Nephron progenitor cell (in vitro differentiated cells): ENCODE data around the gene DRGX.

Experiments used
- DNase-seq: peaks from one replicate; pipeline ENCODE4 v3.0.0; 2021
- H3K27ac Mint-ChIP-seq: 2 replicates; pipeline ENCODE4 v1.8.0; 2021; ENCODE audit warnings: mild to moderate bottlenecking, moderate library complexity, mixed read lengths
- H3K27me3 Mint-ChIP-seq: 2 replicates; pipeline ENCODE4 v1.8.0; 2021; ENCODE audit warnings: mild to moderate bottlenecking, low read depth, mixed read lengths; ENCODE audit not compliant: poor library complexity
- H3K36me3 Mint-ChIP-seq: 2 replicates; pipeline ENCODE4 v1.8.0; 2021; ENCODE audit warnings: low read depth, mixed read lengths
- H3K4me1 Mint-ChIP-seq: 2 replicates; pipeline ENCODE4 v1.8.0; 2021; ENCODE audit warnings: mixed read lengths
- H3K4me3 Mint-ChIP-seq: 2 replicates; pipeline ENCODE4 v1.8.0; 2021; ENCODE audit warnings: mild to moderate bottlenecking, moderate library complexity, mixed read lengths
- H3K9me3 Mint-ChIP-seq: 2 replicates; pipeline ENCODE4 v1.8.0; 2021; ENCODE audit warnings: mild to moderate bottlenecking, moderate library complexity, mixed read lengths
- TF ChIP-seq, protein P1 (sequence below): fragments of 200-600 bp; sonication (generic); IDR thresholded peaks from 2 replicates; pipeline ENCODE4 v1.5.0; 2021; ENCODE audit warnings: antibody characterized with exemption

The DRGX gene

DNA sequence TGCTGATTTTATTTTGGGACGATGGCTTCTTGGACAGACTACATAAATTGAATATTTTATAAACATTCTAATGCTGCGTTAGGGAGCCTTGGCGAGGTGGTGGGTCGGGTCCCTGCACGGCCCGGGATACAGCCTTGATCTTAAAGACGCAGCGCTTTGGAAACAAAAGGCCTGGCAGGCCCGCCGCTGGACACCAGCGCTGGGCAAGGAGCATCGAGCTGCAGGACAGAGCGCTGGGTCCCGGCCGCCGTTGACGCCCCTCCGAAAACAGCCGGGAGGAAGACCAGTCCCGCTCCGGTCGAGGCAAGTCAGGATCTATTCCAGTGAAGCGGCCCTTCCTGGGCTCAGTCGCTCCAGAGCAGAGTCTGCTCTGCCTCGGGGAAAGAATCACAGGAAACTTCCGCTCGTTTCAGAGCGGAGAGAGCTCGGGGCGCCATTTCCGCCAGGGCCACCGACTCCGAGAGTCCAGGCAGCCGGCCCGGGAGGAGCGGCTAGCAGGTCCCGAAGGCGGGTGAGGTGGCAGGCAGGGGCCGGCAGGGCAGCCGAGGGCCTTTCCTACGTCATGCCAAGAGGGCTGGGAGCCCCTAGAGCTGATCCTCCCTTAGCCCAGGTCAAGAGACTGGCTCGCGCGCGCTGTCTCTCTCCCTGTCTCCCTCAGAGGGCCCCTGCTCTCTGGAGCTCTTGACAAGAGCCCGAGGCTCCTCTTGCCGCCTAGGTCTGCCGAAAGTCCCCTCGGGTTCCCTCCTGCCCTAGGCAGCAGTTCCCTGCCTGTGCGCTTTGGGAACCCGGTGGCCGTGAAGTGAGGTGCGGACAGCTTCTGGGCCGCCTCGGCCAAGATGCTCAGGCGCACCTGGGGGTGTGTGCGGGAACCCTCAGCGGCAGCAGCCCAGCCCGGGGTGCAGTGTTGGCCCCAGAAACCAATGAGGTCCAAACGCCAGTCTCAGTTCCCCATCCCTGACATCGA, 1.4 kb upstream of the DRGX start:
- no peak overlapping the region for H3K27ac Mint-ChIP-seq
- peak overlapping the region; percentile 68 for H3K4me3 Mint-ChIP-seq
- H3K27me3 Mint-ChIP-seq: peaks cover 100% of the 10 kb centered on the region
- H3K36me3 Mint-ChIP-seq: no peaks in the 10 kb centered on the region
- DNase-seq: peak; percentile 33
- TF ChIP-seq, protein P1, sequence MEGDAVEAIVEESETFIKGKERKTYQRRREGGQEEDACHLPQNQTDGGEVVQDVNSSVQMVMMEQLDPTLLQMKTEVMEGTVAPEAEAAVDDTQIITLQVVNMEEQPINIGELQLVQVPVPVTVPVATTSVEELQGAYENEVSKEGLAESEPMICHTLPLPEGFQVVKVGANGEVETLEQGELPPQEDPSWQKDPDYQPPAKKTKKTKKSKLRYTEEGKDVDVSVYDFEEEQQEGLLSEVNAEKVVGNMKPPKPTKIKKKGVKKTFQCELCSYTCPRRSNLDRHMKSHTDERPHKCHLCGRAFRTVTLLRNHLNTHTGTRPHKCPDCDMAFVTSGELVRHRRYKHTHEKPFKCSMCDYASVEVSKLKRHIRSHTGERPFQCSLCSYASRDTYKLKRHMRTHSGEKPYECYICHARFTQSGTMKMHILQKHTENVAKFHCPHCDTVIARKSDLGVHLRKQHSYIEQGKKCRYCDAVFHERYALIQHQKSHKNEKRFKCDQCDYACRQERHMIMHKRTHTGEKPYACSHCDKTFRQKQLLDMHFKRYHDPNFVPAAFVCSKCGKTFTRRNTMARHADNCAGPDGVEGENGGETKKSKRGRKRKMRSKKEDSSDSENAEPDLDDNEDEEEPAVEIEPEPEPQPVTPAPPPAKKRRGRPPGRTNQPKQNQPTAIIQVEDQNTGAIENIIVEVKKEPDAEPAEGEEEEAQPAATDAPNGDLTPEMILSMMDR: no peak
- H3K9me3 Mint-ChIP-seq: no peaks in the 10 kb centered on the region
- H3K4me1 Mint-ChIP-seq: peaks cover 16% of the 10 kb centered on the region

DNA sequence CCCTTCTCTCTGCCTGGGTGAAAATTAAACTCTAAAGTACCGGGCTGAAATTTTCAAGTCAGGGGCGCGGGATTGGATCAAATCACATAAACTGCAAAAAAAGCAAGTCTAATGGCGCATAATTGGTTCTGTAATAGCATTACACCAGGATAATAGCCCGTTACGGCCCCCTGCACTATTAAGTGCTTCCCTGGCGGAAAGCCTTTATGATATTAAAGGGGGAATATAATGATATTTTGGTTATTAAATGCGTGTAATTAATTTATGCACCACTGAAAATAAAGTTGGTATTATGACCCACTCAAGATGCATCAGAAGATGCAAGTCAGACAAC, 744 bp upstream of the DRGX start:
- no peak overlapping the region for H3K4me3 Mint-ChIP-seq

DNA sequence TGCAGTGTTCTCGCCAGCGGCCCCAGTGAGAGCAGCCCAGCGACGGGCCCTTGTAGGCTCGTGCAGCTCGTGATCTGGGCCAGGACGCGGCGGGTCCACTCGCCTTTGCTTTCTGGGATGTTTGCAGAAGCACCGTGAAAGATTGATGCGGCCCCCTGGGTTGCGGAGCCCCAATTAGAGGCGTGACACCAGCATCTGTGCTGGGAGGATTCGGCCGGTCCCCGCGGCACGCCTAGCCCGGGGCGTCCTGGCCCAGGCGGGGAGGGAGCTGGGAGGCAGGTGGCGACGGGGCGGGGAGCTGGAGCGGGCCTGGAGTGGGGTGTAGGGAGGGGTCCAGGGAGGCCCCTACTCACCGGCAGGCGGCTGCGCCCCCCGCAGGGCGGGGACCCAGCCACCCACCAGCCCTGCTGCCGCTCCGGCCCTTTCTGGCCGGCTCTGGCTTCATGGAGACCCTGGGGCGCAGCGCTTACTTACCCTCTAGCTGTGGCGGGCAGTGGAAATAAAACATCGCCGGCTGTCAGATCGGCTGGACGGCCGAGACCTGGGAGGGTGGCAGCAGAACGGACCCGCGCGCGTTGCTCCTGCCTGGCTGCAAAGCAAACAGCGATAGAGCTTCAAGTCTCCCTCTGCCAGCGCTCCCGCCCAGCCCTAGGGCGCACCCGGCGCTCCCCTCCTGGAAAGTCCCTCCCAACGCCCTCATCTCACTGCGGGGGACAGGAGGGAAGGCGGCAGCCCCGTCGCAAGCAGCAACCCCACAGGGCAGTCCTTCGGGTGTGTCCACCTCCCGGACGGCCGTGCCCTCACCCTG, 752 bp downstream of the DRGX start:
- DNase-seq: peak; percentile 38
- no peak overlapping the region for H3K27ac Mint-ChIP-seq
- H3K4me3 Mint-ChIP-seq: peak overlapping the region; percentile 20
- H3K36me3 Mint-ChIP-seq: no peaks in the 10 kb centered on the region
- TF ChIP-seq, protein P1: no peak
- H3K9me3 Mint-ChIP-seq: peaks cover 9% of the 10 kb centered on the region
- peaks cover 100% of the 10 kb centered on the region for H3K27me3 Mint-ChIP-seq
- peaks cover 16% of the 10 kb centered on the region for H3K4me1 Mint-ChIP-seq

More for the DNA sequence above, 744 bp upstream of the DRGX start:
- TF ChIP-seq, protein P1: no peak
- Mint-ChIP-seq H3K9me3 (no peaks in the 10 kb centered on the region), H3K27me3 (peaks cover 100% of the 10 kb centered on the region), H3K27ac (no peak overlapping the region), H3K4me1 (peaks cover 16% of the 10 kb centered on the region), H3K36me3 (no peaks in the 10 kb centered on the region)
- no peak for DNase-seq

DNA sequence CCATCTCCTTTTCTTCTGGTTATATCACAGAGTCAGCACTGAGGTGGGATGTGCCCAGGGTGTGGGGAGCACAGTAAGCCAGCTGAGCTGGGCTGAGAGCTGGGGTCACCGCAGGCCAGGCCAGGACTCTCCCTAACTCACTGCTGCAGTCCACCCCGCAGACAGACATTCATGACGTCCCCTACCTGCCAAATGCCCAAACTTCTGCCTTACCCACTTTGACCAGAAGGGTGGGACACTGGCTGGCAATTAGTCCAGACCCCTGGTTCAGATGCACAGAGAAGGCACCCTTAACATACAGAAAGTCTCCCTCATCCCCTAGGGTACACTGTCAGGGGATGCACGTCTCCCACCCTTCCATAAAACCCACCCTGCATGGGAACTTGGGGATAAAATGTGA, 2.1 kb downstream of the DRGX start:
- TF ChIP-seq, protein P1: no peak
- H3K36me3 Mint-ChIP-seq: no peaks in the 10 kb centered on the region
- H3K4me3 Mint-ChIP-seq: no peak overlapping the region
- peaks cover 9% of the 10 kb centered on the region for H3K9me3 Mint-ChIP-seq
- peaks cover 100% of the 10 kb centered on the region for H3K27me3 Mint-ChIP-seq
- peaks cover 11% of the 10 kb centered on the region for H3K4me1 Mint-ChIP-seq
- no peak for DNase-seq
- no peak overlapping the region for H3K27ac Mint-ChIP-seq

DNA sequence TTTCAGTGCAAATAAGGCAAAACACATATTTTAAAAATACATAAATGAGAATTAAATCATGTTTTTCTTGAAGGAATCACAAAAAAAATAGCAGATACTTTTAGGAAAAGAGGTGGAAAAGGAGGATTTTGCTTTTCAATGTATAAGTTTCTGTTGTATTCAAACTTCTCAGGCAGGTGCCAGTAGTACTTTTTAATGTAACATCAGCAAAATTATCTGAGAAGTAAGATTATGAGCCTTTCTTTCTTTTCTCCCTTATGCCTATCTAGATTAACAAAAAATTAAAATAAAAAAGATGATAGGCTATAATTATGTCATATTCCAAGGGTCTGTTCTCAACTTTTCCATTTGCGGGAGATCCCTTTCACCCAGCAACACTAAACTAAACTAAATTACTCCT, 2.6 kb downstream of the DRGX start:
- H3K9me3 Mint-ChIP-seq: peaks cover 9% of the 10 kb centered on the region
- H3K36me3 Mint-ChIP-seq: no peaks in the 10 kb centered on the region
- no peak overlapping the region for H3K27ac Mint-ChIP-seq
- H3K27me3 Mint-ChIP-seq: peaks cover 100% of the 10 kb centered on the region
- H3K4me3 Mint-ChIP-seq: no peak overlapping the region
- TF ChIP-seq, protein P1: no peak
- H3K4me1 Mint-ChIP-seq: peaks cover 6% of the 10 kb centered on the region
- no peak for DNase-seq
